Middle frontal gyrus (tissue), 1 donor: ENCODE measurements around the gene TPM2.

Source experiments
- DNase-seq: peaks from one replicate; pipeline ENCODE4 v3.0.0-alpha.2; 2015; ENCODE audit warnings: low spot score; ENCODE audit errors: extremely low spot score

The TPM2 gene

GRCh38 chr9:35689542-35690293 lies at the start of gene TPM2:
Gene TPM2 (minus strand): TSS chr9:35689925. CDS start chr9:35689817, 108 bp downstream.
- DNase-seq, result no peak

GRCh38 chr9:35738924-35739323 lies 49.2 kb upstream of the TPM2 start:
- DNase-seq, result no peak

- DNase-seq, result no peak
Measured at GRCh38 chr9:35738186-35738585, 48.5 kb upstream of the TPM2 start.

- DNase-seq, result no peak
Measured at GRCh38 chr9:35737143-35737542, 47.4 kb upstream of the TPM2 start.

GRCh38 chr9:35736201-35736633 lies 46.5 kb upstream of the TPM2 start:
- DNase-seq, result peak; percentile 34

DNA sequence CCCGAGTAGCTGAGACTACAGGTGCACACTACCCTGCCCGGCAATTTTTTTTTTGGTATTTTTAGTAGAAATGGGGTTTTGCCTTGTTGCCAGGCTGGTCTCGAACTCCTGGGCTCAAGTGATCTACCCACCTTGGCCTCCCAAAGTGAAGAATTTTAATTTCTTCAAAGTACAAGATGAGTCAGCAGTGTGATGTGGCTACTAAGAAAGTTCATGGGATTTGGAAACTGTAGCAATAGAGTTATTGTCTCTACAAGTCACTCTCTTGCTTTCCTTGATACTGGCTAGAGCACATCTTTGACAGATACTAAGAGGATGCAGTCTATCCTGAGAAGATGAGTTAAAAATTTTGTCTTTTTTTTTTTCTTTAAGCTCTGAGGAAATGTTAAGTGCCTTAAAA lies 44.4 kb upstream of the TPM2 start:
- DNase-seq, result no peak

DNA sequence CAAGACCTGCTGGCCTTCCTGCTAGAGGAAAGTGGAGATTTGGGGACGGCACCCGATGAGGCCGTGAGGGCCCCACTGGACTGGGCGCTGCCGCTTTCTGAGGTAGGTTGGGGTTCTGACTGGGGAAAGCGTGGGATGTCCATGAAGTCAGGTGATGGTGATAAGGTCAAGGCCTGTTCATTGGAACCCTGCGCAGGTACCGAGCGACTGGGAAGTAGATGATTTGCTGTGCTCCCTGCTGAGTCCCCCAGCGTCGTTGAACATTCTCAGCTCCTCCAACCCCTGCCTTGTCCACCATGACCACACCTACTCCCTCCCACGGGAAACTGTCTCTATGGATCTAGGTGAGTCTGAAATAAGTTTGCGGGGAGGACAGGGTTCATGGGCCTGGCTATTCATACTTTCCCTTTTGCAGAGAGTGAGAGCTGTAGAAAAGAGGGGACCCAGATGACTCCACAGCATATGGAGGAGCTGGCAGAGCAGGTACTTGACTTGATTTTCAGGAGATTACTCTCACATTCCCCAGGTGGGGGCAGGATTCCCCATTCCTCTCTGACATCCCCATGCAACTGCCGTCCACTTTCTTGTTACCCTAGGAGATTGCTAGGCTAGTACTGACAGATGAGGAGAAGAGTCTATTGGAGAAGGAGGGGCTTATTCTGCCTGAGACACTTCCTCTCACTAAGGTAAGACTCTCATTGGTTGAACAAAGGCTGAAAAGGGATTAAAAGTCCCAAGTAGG lies 43.2 kb upstream of the TPM2 start:
- no peak for DNase-seq

- peak; percentile 95 for DNase-seq
Measured at GRCh38 chr9:35732185-35732799, 42.6 kb upstream of the TPM2 start, which contains the start of the genes CREB3 and TLN1. Gene CREB3 (plus strand): TSS chr9:35732666. CDS start chr9:35732773, 107 bp downstream. Gene TLN1 (minus strand): TSS chr9:35732195. CDS start chr9:35725694, 6,501 bp downstream.

GRCh38 chr9:35731415-35732184 lies 41.9 kb upstream of the TPM2 start:
- no peak for DNase-seq

GRCh38 chr9:35730486-35730854 lies 40.7 kb upstream of the TPM2 start:
- DNase-seq, result no peak

DNA sequence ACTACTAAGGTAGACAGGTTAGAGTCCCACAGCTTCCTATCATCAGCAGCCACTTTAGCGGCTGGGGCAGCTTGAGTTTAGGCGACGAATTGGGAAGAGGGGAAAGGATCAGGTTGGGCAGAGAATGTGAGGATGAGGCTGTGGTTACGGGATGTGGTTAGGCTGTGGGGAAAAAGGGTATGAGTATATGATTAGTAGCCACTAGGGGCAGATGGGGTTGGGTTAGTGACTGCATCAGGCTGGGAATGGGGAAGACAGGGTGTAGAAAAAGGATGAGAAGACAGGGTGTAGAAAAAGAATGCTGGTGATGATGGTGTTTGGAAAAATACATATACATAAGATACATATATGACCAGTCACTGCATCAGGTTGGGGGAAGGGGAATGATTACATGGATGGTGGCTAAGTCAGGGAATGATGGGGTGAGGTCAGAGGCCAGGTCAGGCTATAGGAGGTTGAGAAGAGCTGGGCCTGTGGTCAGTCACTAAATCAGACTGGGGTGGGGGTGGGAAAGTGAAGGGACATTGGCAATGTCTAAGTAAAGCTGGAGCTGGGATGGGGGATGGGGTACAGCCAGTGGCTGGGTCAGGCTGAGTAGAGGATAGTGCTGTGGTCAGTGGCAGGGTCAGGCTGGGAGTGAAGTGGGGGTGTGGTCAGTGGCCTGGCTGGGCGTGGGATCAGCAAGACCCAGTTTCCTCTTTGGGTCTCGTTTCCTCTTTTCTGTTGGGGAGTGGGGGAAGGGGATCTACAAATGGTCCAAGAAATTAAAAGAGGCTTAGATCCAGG lies 40.2 kb upstream of the TPM2 start:
- no peak for DNase-seq

GRCh38 chr9:35729101-35729500 lies 39.4 kb upstream of the TPM2 start:
- DNase-seq, result no peak

DNA sequence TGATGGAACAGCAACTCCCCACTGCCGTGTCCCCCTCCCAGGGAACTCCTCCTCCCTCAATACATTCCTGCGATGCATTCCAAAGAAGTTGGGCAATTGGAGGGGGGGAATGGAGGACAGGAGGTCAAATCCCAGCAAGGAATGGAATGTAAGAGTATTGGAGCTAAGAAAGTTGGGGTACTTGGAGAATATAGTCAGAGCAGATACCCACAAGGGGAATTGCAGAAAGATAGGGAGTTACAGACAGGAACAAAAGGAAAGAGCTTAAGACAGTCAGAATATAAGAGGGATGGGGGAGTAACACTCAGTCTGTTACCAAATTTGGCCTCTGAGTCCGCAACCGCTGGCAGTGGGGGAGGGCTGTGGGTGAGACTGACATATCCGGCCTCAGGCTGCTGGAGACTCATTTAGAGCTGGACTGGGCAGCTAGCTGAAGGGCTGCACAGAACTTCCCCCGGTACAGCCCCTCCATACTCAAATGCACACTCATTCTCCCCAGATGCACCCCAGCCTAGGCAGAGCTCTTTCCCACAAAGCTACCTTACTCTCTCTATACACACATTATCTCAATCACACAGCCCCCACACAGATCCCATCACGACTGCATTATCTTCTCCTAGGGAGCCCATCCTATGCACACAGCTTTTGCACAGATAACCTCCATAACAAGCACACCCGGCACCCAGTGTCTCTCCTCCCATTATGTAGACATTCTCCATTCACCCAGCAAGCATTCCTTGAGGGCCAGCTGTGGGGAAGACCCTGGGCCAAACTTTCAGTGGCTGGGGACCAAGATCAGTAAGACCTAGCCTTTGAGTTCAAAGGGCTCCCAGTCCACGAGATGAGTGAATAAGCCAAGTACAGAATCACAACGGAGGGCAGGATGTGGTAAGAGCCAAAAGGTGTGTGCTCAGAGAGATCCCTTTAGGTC lies 38.6 kb upstream of the TPM2 start:
- no peak for DNase-seq

DNA sequence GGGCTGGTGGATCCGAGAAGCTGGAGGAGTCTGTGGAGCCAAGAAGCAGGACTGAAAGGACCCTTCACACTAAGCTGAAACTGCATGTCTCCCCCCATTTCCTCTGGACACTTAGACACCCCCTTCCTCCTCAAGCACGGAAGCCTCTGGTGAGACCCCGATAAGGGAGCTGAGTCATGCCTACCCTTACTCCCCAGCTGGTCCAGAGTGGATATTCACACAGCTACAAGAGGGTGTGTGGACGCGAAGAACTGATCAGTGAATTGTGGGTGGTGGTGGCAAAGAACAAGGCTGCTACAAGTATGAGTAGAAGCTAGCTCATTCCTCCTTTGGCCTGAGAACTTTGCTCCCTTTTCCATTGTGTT lies 37.9 kb upstream of the TPM2 start:
- DNase-seq, result no peak

- no peak for DNase-seq
Measured at GRCh38 chr9:35726931-35727330, 37.2 kb upstream of the TPM2 start.

DNA sequence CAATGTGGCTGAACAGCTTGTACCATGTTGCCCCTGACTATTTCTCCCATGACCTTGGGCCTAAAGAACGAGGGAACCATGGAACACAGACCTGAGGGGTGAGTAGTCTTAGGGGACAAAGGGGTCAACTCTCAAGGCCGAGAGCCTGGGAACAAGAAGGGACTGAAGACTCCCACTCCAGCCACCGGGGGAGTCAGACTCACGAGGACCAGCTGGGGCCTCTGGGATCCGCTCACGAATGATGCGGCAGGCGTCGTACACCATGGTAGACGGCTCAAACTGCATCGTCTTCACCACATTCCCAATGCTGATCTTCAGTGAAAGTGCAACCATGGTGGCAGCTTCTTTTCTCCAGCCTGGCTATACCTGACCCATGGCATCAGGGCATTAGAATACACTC lies 35.6 kb upstream of the TPM2 start:
- no peak for DNase-seq

GRCh38 chr9:35723908-35724307 lies 34.2 kb upstream of the TPM2 start:
- DNase-seq, result no peak

DNA sequence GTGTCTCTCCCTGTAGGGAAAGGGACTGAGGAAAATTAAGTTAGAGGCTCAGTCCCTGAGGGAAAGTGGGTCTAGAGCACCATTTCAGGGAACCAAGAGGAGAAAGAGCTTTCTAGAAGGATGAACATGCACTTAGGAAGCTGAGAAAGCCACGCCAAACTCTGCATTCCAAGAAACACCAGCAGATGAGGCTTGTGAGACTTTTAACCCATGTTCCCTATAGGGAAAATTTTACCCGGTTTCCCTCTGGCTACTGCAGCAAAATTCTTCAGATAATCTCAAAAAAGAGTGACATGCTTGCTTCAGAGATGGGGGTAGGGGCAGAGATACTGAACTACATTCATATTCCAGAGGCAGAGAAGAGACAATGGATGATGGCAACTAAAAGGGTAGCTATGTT lies 33.7 kb upstream of the TPM2 start:
- DNase-seq, result no peak

DNA sequence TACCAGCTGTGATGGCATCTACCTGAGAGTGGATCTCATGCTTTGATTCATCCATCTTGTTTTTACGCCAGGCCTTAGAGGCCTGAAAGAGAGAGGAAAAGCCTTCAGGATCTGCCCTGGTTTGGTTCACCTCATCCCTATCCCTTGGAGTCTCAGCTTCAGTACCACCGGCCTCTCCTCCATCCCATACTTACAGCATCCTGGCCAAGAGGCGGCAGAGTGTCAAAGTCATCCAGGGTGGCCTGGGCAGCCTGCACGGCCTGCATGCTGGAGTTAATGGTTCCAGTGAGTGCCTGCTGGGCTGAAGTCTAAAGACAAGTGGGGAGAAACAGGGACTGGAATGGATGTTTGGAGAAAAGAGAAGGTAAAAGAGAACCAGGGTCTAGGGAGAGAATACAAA lies 29.8 kb upstream of the TPM2 start:
- no peak for DNase-seq
